GM12801 (cell line): ENCODE measurements around the gene ROBO1.

ENCODE experiments used
- CTCF ChIP-seq: IDR thresholded peaks from one replicate; pipeline ENCODE4 v1.5.1; 2011; ENCODE audit warnings: control low read depth; ENCODE audit not compliant: insufficient read length; ENCODE audit errors: extremely low read depth

ROBO1 gene

DNA sequence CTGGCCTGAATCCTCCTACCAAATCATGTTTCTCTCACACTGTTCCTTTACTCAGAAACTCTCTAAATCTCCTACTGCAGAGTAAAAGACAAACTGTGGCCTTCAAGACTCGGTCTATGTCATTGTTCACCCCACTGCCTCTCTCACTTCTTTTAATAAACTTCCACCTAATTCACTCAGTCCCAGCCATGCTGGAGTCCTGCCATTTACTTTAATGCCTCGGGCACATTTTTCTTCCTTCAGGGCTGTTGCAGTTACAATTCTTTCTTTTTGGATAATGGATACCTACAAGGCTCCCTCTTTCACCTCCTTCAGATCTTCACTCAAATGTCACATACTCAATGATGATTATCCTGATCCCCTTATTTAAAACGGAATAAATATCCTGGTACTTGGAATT, 955.6 kb downstream of the ROBO1 start:
- no peak for TF ChIP-seq CTCF

- TF ChIP-seq CTCF = no peak
Measured at GRCh38 chr3:78809966-78810365, 957.8 kb downstream of the ROBO1 start.

GRCh38 chr3:78804251-78805037, 963.4 kb downstream of the ROBO1 start:
- TF ChIP-seq CTCF = no peak

DNA sequence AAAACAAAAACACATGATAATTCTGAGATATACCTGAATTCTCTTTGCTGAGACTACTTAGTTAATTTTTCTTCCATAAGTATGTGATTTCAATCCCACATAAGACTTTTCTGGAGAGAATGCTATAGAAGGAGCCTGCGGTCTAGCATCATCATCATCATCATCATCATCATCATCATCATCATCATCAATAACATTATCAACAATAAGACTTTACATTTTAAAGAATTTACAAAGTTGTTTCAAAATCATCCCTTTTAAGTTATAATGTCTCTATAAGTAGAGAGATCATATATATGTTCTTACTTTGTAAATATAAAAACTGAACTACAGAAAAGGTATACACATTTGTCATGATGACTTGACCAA, 965.3 kb downstream of the ROBO1 start:
- TF ChIP-seq CTCF = no peak

- no peak for TF ChIP-seq CTCF
Measured at GRCh38 chr3:78801926-78802561, 965.8 kb downstream of the ROBO1 start.

- TF ChIP-seq CTCF = no peak
Measured at GRCh38 chr3:78799681-78800080, 968.1 kb downstream of the ROBO1 start.

- no peak for TF ChIP-seq CTCF
Measured at GRCh38 chr3:78798266-78798832, 969.4 kb downstream of the ROBO1 start.
